ENCODE results near the gene USP13.
"Not testable (repeated sequence)": the region's sequence is repeated elsewhere in the genome, so short reads cannot be mapped to it uniquely, and the experiment has no call there.

Gene USP13

GRCh38 chr3:179739816-179740594 lies 87.2 kb downstream of the USP13 start:
- DNase-seq: no peak

- no peak for DNase-seq
Observed at GRCh38 chr3:179743913-179744312, 91.1 kb downstream of the USP13 start.

- DNase-seq: no peak
Observed at GRCh38 chr3:179744667-179745066, 91.8 kb downstream of the USP13 start.

GRCh38 chr3:179745079-179745478 lies 92.2 kb downstream of the USP13 start:
- no peak for DNase-seq

GRCh38 chr3:179745716-179746115 lies 92.9 kb downstream of the USP13 start:
- DNase-seq: no peak

GRCh38 chr3:179750720-179751328 lies 98.0 kb downstream of the USP13 start:
- no peak for DNase-seq

GRCh38 chr3:179760944-179761343 lies 108.1 kb downstream of the USP13 start:
- no peak for DNase-seq

- no peak for DNase-seq
Observed at GRCh38 chr3:179765396-179765795, 112.6 kb downstream of the USP13 start.

- no peak for DNase-seq
Observed at GRCh38 chr3:179766416-179767133, 113.7 kb downstream of the USP13 start.

GRCh38 chr3:179768080-179768479 lies 115.2 kb downstream of the USP13 start:
- no peak for DNase-seq

- no peak for DNase-seq
Observed at GRCh38 chr3:179769411-179770247, 116.8 kb downstream of the USP13 start.

GRCh38 chr3:179771797-179772196 lies 119.0 kb downstream of the USP13 start:
- DNase-seq: no peak

- DNase-seq: no peak
Observed at GRCh38 chr3:179772297-179772696, 119.5 kb downstream of the USP13 start.

GRCh38 chr3:179775416-179776122 lies 122.7 kb downstream of the USP13 start:
- no peak for DNase-seq

- DNase-seq: not testable (repeated sequence)
Observed at GRCh38 chr3:179782841-179783240, 130.0 kb downstream of the USP13 start.

- DNase-seq: no peak
Observed at GRCh38 chr3:179788996-179789395, 136.2 kb downstream of the USP13 start.

GRCh38 chr3:179791793-179792192 lies 139.0 kb downstream of the USP13 start:
- DNase-seq: no peak

GRCh38 chr3:179794355-179794754 lies 141.5 kb downstream of the USP13 start:
- DNase-seq: no peak

GRCh38 chr3:179796421-179796820 lies 143.6 kb downstream of the USP13 start:
- no peak for DNase-seq

GRCh38 chr3:179797192-179797591 lies 144.4 kb downstream of the USP13 start:
- DNase-seq: no peak

- DNase-seq: no peak
Observed at GRCh38 chr3:179801263-179801662, 148.4 kb downstream of the USP13 start.

GRCh38 chr3:179801856-179802255 lies 149.0 kb downstream of the USP13 start:
- DNase-seq: no peak
